GM18519 (cell line): Measurements from ENCODE around the gene SLC5A9.
A peak's percentile ranks its signal among the peaks of the same experiment; 100 is the strongest.
"Not testable (repeated sequence)": the region's sequence is repeated elsewhere in the genome, so short reads cannot be mapped to it uniquely, and the experiment has no call there.

Experiments used
- ATAC-seq: cut with Tn5 transposase; IDR thresholded peaks from one replicate; pipeline ENCODE4 v1.9.1; 2021; ENCODE audit warnings: mild to moderate bottlenecking, moderate library complexity; ENCODE audit not compliant: unreplicated experiment, low FRiP score

Gene SLC5A9

GRCh38 chr1:48235652-48236051 is 13.1 kb downstream of the SLC5A9 start:
- no peak for ATAC-seq

DNA sequence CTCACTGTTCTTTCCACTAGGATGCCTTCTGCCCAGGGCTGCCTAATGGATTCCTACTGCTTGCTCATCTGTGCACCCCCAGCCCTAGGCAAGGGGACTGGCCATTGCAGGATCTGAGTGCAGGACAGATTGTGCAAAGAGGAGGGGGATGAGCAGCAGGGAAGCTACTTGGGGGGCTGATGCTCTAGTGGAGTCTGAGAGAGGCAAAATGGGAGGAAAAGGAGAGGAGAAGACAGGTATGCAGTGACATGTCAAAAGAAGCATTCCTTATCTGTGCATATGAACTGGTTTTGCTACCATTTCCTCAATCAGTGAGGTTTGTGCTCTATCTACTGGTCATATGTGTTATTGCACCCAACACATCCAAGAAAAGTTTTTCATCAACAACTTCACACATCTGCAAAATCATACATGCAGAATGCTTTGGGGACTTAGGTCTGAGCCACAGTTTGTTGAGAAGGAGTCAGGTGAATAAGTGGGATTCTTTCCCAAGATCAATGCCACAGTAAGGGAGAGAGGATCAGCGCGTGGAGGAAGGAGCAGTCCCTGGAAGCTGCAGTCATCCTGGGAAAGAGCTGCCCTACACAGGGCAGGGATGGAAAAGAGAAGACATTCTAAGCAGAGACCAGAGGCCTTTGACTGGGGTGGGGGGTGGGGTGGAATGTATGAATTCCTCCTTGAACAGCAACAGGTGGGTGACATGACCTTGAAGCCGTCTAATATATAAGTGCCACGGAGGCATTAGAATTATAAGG is 14.4 kb downstream of the SLC5A9 start:
- peak; percentile 86 for ATAC-seq

DNA sequence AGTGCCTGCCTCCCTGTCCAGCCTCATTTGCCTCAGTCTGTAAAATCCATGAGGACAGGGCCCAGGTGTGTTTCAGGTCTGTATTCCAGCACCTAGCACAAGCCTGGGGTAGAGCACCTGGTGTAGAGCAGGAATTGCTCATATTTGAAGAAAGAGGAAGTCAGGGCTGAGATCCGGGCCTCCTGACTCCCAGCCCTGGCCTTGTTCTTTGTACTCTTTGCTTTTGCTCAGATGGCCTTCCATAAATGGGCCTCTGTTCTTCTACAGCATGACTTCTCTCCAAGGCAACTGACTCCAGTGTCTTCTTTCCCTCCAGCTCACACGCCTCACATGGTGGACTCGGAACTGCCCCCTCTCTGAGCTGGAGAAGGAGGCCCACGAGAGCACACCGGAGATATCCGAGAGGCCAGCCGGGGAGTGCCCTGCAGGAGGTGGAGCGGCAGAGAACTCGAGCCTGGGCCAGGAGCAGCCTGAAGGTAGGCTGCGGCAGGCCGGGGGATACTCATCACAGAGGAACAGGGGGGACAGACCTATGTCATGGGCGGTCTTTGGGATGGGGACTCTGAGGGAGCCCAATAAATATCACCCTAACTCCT is 19.7 kb downstream of the SLC5A9 start:
- ATAC-seq = no peak

DNA sequence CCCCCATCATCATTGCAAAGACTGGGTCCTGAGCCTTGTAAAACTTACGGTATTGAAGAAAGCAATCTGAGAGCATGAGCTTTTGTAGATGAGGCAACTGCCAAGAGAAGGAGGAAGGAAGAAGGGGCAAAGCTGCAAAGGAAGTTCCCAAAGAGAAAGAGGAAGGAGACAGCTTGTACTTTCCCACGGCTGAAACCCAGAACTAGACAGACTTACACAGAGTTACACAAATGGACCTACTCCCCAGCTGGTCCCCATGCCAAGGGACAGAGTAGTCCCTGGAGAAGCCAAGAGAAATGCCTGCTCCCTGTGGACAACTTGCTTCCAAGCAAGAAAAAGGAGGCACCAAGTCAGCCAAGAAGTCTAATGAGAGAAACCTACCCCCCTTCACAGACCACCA is 22.6 kb downstream of the SLC5A9 start:
- ATAC-seq = no peak

DNA sequence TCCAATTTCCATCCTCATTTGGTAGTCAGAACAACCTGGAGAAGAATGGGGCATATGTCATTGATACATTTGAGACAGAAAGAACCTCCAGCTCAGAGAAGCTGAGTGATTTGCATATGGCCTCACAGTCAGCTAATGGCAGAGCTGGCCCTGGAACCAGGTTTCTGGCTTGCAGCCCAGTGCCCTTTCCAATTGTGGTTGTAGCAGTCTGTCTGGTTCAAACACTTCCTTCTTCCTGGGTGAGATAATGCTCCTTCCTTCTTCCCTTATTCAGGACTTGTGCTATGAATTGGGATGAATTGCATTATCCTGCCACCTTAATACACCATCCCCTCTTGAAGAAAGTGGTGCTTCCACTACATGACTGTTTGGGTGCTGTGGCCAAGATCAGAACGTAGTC is 24.2 kb downstream of the SLC5A9 start:
- no peak for ATAC-seq

- no peak for ATAC-seq
These were observed 25.8 kb downstream of the SLC5A9 start for GRCh38 chr1:48248356-48248755.

GRCh38 chr1:48249868-48250267 is 27.4 kb downstream of the SLC5A9 start:
- no peak for ATAC-seq

- ATAC-seq = no peak
These were observed 28.1 kb downstream of the SLC5A9 start for GRCh38 chr1:48250572-48250971.

- ATAC-seq = no peak
These were observed 28.8 kb downstream of the SLC5A9 start for GRCh38 chr1:48251323-48251722.

DNA sequence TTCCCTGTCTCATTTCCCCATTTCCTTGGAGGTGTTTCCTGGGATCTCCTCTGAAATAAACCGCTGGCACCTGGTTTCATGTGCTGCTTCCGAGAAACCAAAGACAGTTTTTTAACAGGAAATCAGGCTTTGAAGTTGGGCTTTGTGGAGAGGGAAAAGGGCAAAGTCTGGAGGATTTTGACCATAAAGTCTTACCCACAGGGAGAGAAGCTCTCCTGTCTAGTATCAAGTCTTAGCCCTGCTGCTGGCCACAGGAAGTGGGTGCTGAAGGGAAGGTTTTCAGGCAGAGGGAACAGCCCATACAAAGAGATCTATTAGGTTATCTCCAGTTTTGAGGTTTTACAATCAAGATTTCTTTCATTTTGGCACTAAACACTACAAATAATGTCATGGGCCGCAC is 29.3 kb downstream of the SLC5A9 start:
- no peak for ATAC-seq

DNA sequence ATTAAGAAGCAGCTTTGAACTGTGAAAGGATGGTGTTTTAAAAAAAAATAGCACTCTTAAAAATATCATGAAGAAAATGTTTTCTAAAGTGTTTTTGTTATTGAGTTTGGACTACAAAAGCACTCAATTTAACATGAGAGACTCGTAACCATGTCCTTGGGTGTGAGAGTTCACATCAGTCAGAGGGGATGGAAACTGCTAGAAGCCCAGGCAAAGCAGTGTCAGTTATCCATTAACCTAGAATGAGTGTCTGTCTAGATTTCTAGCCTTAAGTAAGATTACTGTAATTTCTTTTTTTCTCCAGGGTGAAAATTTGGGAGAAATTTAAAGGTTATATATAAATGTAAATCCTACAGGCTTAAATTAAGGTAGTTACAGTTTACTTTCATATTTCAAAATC is 31.7 kb downstream of the SLC5A9 start:
- ATAC-seq = no peak

GRCh38 chr1:48258106-48258505 is 35.6 kb downstream of the SLC5A9 start:
- no peak for ATAC-seq

DNA sequence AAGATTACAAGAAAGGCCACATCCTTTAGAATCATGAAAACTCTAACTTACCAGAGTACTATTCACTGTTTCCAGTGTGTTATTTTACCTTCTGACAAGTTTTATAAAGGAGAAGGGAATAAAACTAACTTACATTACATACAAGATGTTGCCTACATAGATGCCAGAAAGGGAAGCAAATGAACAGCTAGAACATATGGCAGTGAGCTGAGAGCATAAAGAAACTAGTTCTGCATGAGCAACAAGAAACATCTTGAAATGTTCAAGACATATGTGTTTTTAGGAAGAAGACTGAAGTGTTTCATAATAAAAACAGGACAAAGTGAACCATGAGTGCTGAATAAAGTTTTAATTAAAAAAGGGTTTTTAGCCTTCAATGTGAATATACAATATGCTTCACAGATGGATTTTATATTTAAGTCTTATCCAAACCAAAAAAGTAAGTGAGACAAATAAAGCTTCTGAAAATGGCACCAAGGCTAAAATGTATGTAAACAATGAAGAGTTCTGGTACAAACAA is 39.4 kb downstream of the SLC5A9 start:
- ATAC-seq = no peak

DNA sequence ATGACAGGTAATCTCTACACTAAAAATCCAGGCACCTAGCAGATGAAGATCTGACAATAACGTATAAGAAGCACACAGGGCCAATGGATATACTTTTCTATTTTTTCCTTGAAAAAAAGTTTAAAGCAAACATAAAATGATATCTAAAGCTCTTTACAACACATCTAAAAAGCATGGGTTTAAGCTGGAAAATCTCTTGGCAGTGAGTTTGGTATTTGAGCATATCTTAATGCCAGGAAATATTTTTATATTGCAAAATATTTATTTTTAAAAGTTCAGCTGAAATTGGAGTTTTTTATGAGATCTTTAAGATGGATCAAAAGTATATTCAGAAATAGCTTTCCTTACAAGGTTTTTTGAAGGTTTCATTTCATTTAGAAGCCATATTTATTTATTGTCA is 40.5 kb downstream of the SLC5A9 start:
- no peak for ATAC-seq

DNA sequence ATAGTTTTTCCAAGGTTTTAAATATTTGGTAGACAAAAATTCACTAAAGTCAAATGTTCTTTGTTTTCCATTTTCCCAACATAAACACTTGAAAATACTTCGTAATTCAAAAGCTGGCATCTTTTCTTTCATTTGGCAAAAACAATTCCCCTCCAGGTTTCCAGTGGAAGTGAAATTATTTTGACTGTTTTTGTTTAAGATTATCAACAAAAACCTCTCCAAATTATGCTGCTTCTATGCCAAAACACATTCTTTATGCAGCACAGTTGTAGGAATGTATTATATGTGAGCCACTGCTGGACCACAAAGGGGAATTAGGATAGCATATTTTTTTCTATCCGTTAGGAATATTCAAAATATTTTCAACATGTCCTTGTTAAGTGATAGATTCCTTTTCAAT is 44.1 kb downstream of the SLC5A9 start:
- ATAC-seq = no peak

DNA sequence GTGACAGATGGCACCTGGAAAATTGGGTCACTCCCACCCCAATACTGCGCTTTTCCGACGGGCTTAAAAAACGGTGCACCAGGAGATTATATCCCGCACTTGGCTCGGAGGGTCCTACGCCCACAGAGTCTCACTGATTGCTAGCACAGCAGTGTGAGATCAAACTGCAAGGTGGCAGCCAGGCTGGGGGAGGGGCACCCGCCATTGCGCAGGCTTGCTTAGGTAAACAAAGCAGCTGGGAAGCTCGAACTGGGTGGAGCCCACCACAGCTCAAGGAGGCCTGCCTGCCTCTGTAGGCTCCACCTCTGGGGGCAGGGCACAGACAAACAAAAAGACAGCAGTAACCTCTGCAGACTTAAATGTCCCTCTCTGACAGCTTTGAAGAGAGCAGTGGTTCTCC is 54.9 kb downstream of the SLC5A9 start:
- ATAC-seq = not testable (repeated sequence)

- ATAC-seq = not testable (repeated sequence)
These were observed 59.8 kb downstream of the SLC5A9 start for GRCh38 chr1:48282329-48282728.

GRCh38 chr1:48284696-48285420 is 62.3 kb downstream of the SLC5A9 start:
- not testable (repeated sequence) for ATAC-seq

DNA sequence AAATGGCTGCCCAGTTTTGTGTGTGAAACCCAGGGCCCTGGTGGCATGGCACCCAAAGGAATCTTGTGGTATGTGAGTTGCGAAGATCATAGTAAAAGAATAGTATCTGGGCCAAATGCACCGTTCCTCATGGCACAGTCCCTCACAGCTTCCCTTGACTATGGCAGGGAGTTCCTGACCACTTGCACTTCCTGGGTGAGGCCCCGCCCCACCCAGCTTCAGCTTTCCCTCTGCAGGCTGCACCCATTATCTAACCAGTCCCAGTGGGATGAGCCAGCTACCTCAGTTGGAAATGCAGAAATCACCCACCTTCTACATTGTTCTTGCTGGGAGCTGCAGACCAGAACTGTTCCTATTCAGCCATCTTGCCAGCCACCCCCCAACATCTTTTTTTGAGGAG is 63.0 kb downstream of the SLC5A9 start:
- no peak for ATAC-seq

DNA sequence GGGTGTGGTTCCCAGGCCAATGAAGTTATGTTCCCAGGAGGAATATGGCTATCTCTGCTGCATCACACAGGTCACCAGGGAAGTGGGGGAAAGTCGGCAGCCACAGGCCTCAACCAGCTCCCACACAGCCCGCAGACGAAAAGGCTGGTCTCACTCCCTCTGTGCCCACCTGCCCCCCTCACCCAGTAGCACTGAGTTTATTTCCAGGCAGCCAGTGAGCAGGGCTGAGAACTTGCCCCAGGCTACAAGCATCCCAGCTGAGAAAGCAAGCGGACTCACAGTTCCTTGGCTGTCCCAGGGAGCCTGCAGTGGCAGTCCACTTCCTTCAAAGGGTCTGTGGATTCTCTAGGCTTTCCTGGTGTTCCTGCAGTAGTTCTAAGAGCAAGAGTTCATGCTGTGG is 68.9 kb downstream of the SLC5A9 start:
- ATAC-seq = no peak

GRCh38 chr1:48292706-48293105 is 70.2 kb downstream of the SLC5A9 start:
- ATAC-seq = no peak
